Measurements from ENCODE around the gene ADGRV1. TPM values are rescaled to one million over a fixed set of nuclear protein-coding genes. Genes with fewer than 3 reads are reported as not detected.

The ADGRV1 gene
- total and polyA plus RNA-seq, 7 experiments from 2014 or later: 0.32 to 1.1 TPM; not detected in 5

GRCh38 chr5:91125916-91126315 is 567.3 kb downstream of the ADGRV1 start:
- ChIA-PET POLR2A (no interaction called here), CTCF (no interaction called here)
- H3K27me3 ChIP-seq (ENCODE audit: control insufficient read depth in 2 of 2, insufficient read depth in 2 of 2, low read length in 2 of 2): no peaks in the 10 kb centered on the region
- H3K4me3 Mint-ChIP-seq: no peak overlapping the region
- no peak for DNase-seq
- no peaks in the 10 kb centered on the region for H3K36me3 Mint-ChIP-seq
- H3K36me3 ChIP-seq (ENCODE audit: control insufficient read depth in 2 of 3, insufficient read depth in 3 of 3, low read length in 3 of 3): no peaks in the 10 kb centered on the region
- H3K27ac ChIP-seq (ENCODE audit: low read depth, low read length): no peak overlapping the region
- intact Hi-C loops (cut with micrococcal nuclease): no loop called here
- ATAC-seq: no peak
- H3K4me1 ChIP-seq (ENCODE audit: control insufficient read depth in 2 of 2, insufficient read depth in 2 of 2, low read length in 2 of 2): no peaks in the 10 kb centered on the region
- peaks cover 0 to 3% (median 0%) of the 10 kb centered on the region in 11 donors for H3K9me3 Mint-ChIP-seq
- no peak overlapping the region for H3K27ac Mint-ChIP-seq
- H3K9me3 ChIP-seq (ENCODE audit: control insufficient read depth in 2 of 3, low read length in 3 of 3): no peaks in the 10 kb centered on the region
- H3K27me3 Mint-ChIP-seq: peaks cover 0 to 13% (median 0%) of the 10 kb centered on the region in 5 donors
- no peaks in the 10 kb centered on the region for H3K4me1 Mint-ChIP-seq
- H3K4me3 ChIP-seq (ENCODE audit: low read length): no peak overlapping the region

- ChIA-PET POLR2A (no interaction called here), CTCF (no interaction called here)
- no peak overlapping the region for H3K4me3 Mint-ChIP-seq
- ATAC-seq (no peak), DNase-seq (no peak)
- H3K36me3 ChIP-seq (ENCODE audit: control insufficient read depth in 2 of 3, insufficient read depth in 3 of 3, low read length in 3 of 3): no peaks in the 10 kb centered on the region
- no peak overlapping the region for H3K4me3 ChIP-seq (ENCODE audit: low read length)
- H3K27ac Mint-ChIP-seq: no peak overlapping the region
- H3K9me3 ChIP-seq (ENCODE audit: control insufficient read depth in 2 of 3, low read length in 3 of 3): no peaks in the 10 kb centered on the region
- no peak overlapping the region for H3K27ac ChIP-seq (ENCODE audit: low read depth, low read length)
- H3K4me1 ChIP-seq (ENCODE audit: control insufficient read depth in 2 of 2, insufficient read depth in 2 of 2, low read length in 2 of 2): no peaks in the 10 kb centered on the region
- peaks cover 0 to 3% (median 0%) of the 10 kb centered on the region in 11 donors for H3K9me3 Mint-ChIP-seq
- H3K36me3 Mint-ChIP-seq: no peaks in the 10 kb centered on the region
- H3K27me3 Mint-ChIP-seq: peaks cover 0 to 15% (median 0%) of the 10 kb centered on the region in 5 donors
- intact Hi-C loops (cut with micrococcal nuclease): no loop called here
- no peaks in the 10 kb centered on the region for H3K27me3 ChIP-seq (ENCODE audit: control insufficient read depth in 2 of 2, insufficient read depth in 2 of 2, low read length in 2 of 2)
- no peaks in the 10 kb centered on the region for H3K4me1 Mint-ChIP-seq
Measured at GRCh38 chr5:91126448-91126847, 567.9 kb downstream of the ADGRV1 start.

GRCh38 chr5:91126888-91127287 is 568.3 kb downstream of the ADGRV1 start:
- H3K27ac Mint-ChIP-seq: no peak overlapping the region
- CTCF ChIA-PET: no interaction called here

GRCh38 chr5:91127456-91128081 is 569.0 kb downstream of the ADGRV1 start:
- Mint-ChIP-seq H3K27ac (no peak overlapping the region), H3K4me1 (no peaks in the 10 kb centered on the region), H3K4me3 (no peak overlapping the region), H3K36me3 (no peaks in the 10 kb centered on the region), H3K9me3 (peaks cover 0 to 3% (median 0%) of the 10 kb centered on the region in 11 donors), H3K27me3 (peaks cover 3 to 20% (median 4%) of the 10 kb centered on the region in 5 donors)
- intact Hi-C loops (cut with micrococcal nuclease): no loop called here
- DNase-seq (no peak), ATAC-seq (no peak)
- H3K9me3 ChIP-seq (ENCODE audit: control insufficient read depth in 2 of 3, low read length in 3 of 3): no peaks in the 10 kb centered on the region
- ChIA-PET CTCF (no interaction called here), POLR2A (no interaction called here)
- no peaks in the 10 kb centered on the region for H3K4me1 ChIP-seq (ENCODE audit: control insufficient read depth in 2 of 2, insufficient read depth in 2 of 2, low read length in 2 of 2)
- H3K27me3 ChIP-seq (ENCODE audit: control insufficient read depth in 2 of 2, insufficient read depth in 2 of 2, low read length in 2 of 2): no peaks in the 10 kb centered on the region
- no peaks in the 10 kb centered on the region for H3K36me3 ChIP-seq (ENCODE audit: control insufficient read depth in 2 of 3, insufficient read depth in 3 of 3, low read length in 3 of 3)
- no peak overlapping the region for H3K4me3 ChIP-seq (ENCODE audit: low read length)
- H3K27ac ChIP-seq (ENCODE audit: low read depth, low read length): no peak overlapping the region

More at GRCh38 chr5:91126888-91127287, 568.3 kb downstream of the ADGRV1 start:
- DNase-seq (no peak), ATAC-seq (no peak)
- Mint-ChIP-seq H3K36me3 (no peaks in the 10 kb centered on the region), H3K9me3 (peaks cover 0 to 3% (median 0%) of the 10 kb centered on the region in 11 donors), H3K4me3 (no peak overlapping the region), H3K4me1 (no peaks in the 10 kb centered on the region), H3K27me3 (peaks cover 0 to 17% (median 0%) of the 10 kb centered on the region in 5 donors)
- H3K27me3 ChIP-seq (ENCODE audit: control insufficient read depth in 2 of 2, insufficient read depth in 2 of 2, low read length in 2 of 2): no peaks in the 10 kb centered on the region
- POLR2A ChIA-PET: no interaction called here
- H3K4me1 ChIP-seq (ENCODE audit: control insufficient read depth in 2 of 2, insufficient read depth in 2 of 2, low read length in 2 of 2): no peaks in the 10 kb centered on the region
- H3K36me3 ChIP-seq (ENCODE audit: control insufficient read depth in 2 of 3, insufficient read depth in 3 of 3, low read length in 3 of 3): no peaks in the 10 kb centered on the region
- H3K27ac ChIP-seq (ENCODE audit: low read depth, low read length): no peak overlapping the region
- H3K4me3 ChIP-seq (ENCODE audit: low read length): no peak overlapping the region
- H3K9me3 ChIP-seq (ENCODE audit: control insufficient read depth in 2 of 3, low read length in 3 of 3): no peaks in the 10 kb centered on the region
- intact Hi-C loops (cut with micrococcal nuclease): no loop called here

- H3K27me3 Mint-ChIP-seq: peaks cover 4 to 26% (median 5%) of the 10 kb centered on the region in 5 donors
- no peak overlapping the region for H3K4me3 ChIP-seq (ENCODE audit: low read length)
- no peaks in the 10 kb centered on the region for H3K9me3 ChIP-seq (ENCODE audit: control insufficient read depth in 2 of 3, low read length in 3 of 3)
- ATAC-seq: no peak
- no peak overlapping the region for H3K4me3 Mint-ChIP-seq
- ChIA-PET POLR2A (no interaction called here), CTCF (no interaction called here)
- no peaks in the 10 kb centered on the region for H3K4me1 ChIP-seq (ENCODE audit: control insufficient read depth in 2 of 2, insufficient read depth in 2 of 2, low read length in 2 of 2)
- no peak overlapping the region for H3K27ac ChIP-seq (ENCODE audit: low read depth, low read length)
- no peak overlapping the region for H3K27ac Mint-ChIP-seq
- no peaks in the 10 kb centered on the region for H3K36me3 ChIP-seq (ENCODE audit: control insufficient read depth in 2 of 3, insufficient read depth in 3 of 3, low read length in 3 of 3)
- H3K36me3 Mint-ChIP-seq: no peaks in the 10 kb centered on the region
- no peaks in the 10 kb centered on the region for H3K27me3 ChIP-seq (ENCODE audit: control insufficient read depth in 2 of 2, insufficient read depth in 2 of 2, low read length in 2 of 2)
- intact Hi-C loops (cut with micrococcal nuclease): no loop called here
- DNase-seq: no peak
- H3K4me1 Mint-ChIP-seq: no peaks in the 10 kb centered on the region
- H3K9me3 Mint-ChIP-seq: peaks cover 0 to 3% (median 0%) of the 10 kb centered on the region in 11 donors
Measured at GRCh38 chr5:91128604-91129003, 570.0 kb downstream of the ADGRV1 start.

- Histone ChIP-seq H3K4me1 (ENCODE audit: control insufficient read depth in 2 of 2, insufficient read depth in 2 of 2, low read length in 2 of 2) (no peaks in the 10 kb centered on the region), H3K9me3 (ENCODE audit: control insufficient read depth in 2 of 3, low read length in 3 of 3) (no peaks in the 10 kb centered on the region), H3K36me3 (ENCODE audit: control insufficient read depth in 2 of 3, insufficient read depth in 3 of 3, low read length in 3 of 3) (no peaks in the 10 kb centered on the region), H3K27ac (ENCODE audit: low read depth, low read length) (no peak overlapping the region), H3K4me3 (ENCODE audit: low read length) (no peak overlapping the region), H3K27me3 (ENCODE audit: control insufficient read depth in 2 of 2, insufficient read depth in 2 of 2, low read length in 2 of 2) (no peaks in the 10 kb centered on the region)
- intact Hi-C loops (cut with micrococcal nuclease): no loop called here
- Mint-ChIP-seq H3K4me3 (no peak overlapping the region), H3K9me3 (peaks cover 0 to 3% (median 0%) of the 10 kb centered on the region in 11 donors), H3K27me3 (peaks cover 5 to 30% (median 8%) of the 10 kb centered on the region in 5 donors), H3K4me1 (no peaks in the 10 kb centered on the region), H3K27ac (no peak overlapping the region), H3K36me3 (no peaks in the 10 kb centered on the region)
- CTCF ChIA-PET: no interaction called here
- ATAC-seq (no peak), DNase-seq (no peak)
- POLR2A ChIA-PET: no interaction called here
Measured at GRCh38 chr5:91129748-91130147, 571.2 kb downstream of the ADGRV1 start.

- Histone ChIP-seq H3K4me1 (ENCODE audit: control insufficient read depth in 2 of 2, insufficient read depth in 2 of 2, low read length in 2 of 2) (no peaks in the 10 kb centered on the region), H3K9me3 (ENCODE audit: control insufficient read depth in 2 of 3, low read length in 3 of 3) (no peaks in the 10 kb centered on the region), H3K27ac (ENCODE audit: low read depth, low read length) (no peak overlapping the region), H3K4me3 (ENCODE audit: low read length) (no peak overlapping the region), H3K27me3 (ENCODE audit: control insufficient read depth in 2 of 2, insufficient read depth in 2 of 2, low read length in 2 of 2) (no peaks in the 10 kb centered on the region), H3K36me3 (ENCODE audit: control insufficient read depth in 2 of 3, insufficient read depth in 3 of 3, low read length in 3 of 3) (no peaks in the 10 kb centered on the region)
- H3K27ac Mint-ChIP-seq: no peak overlapping the region
- peaks cover 0 to 3% (median 0%) of the 10 kb centered on the region in 11 donors for H3K9me3 Mint-ChIP-seq
- peaks cover 0 to 2% (median 0%) of the 10 kb centered on the region in 7 donors for H3K4me1 Mint-ChIP-seq
- H3K36me3 Mint-ChIP-seq: no peaks in the 10 kb centered on the region
- H3K4me3 Mint-ChIP-seq: no peak overlapping the region
- peaks cover 5 to 29% (median 8%) of the 10 kb centered on the region in 5 donors for H3K27me3 Mint-ChIP-seq
- POLR2A ChIA-PET: no interaction called here
- CTCF ChIA-PET: no interaction called here
- intact Hi-C loops (cut with micrococcal nuclease): no loop called here
- no peak for ATAC-seq
- no peak for DNase-seq
Measured at GRCh38 chr5:91130759-91131158, 572.2 kb downstream of the ADGRV1 start.

Data from naive thymus-derived CD4-positive, alpha-beta T cell (primary cell).